ENCODE measurements around the gene NSL1. TPM values are rescaled to one million over a fixed set of nuclear protein-coding genes. Genes with fewer than 3 reads are reported as not detected.
A peak's percentile ranks its signal among the peaks of the same experiment; 100 is the strongest.

NSL1 gene
- total and polyA plus RNA-seq, 9 of the 15 experiments (the other 6 are each of a cell fraction or from before 2014, with no cell fraction given), result 53.5 to 108 (median 59.1) TPM

GRCh38 chr1:212699625-212700222 lies 91.9 kb downstream of the NSL1 start, which contains the start of gene BATF3 (continued):
- TF ChIP-seq NEUROD1 (IDR thresholded peaks at IDR 0.05; ENCODE audit: borderline replicate concordance, low read depth, low read length, partially characterized antibody) (no peak), RBM34 (IDR thresholded peaks at IDR 0.05; ENCODE audit: borderline replicate concordance, insufficient read depth, low read length) (no peak), CXXC5 (CRISPR knock-in tag; IDR thresholded peaks at IDR 0.05) (peak; percentile 25; the same call in 1 of the 2 replicates), TAF15 (IDR thresholded peaks at IDR 0.05; ENCODE audit: low read depth, low read length) (no peak), ZNF830 (CRISPR knock-in tag; IDR thresholded peaks at IDR 0.05) (no peak), HNRNPUL1 (IDR thresholded peaks at IDR 0.05; ENCODE audit: low read length) (no peak), ZNF511 (CRISPR knock-in tag; IDR thresholded peaks at IDR 0.05) (0 out of 2 replicates have a peak, but pooled peaks have one; percentile 54), MYBL2 (IDR thresholded peaks at IDR 0.05; ENCODE audit: low read depth) (no peak), MYBL2 (CRISPR knock-in tag; IDR thresholded peaks at IDR 0.05; ENCODE audit: borderline replicate concordance) (no peak), THRAP3 (IDR thresholded peaks at IDR 0.05; ENCODE audit: borderline replicate concordance) (no peak), HLTF (IDR thresholded peaks at IDR 0.05) (no peak), PTTG1 (tag; IDR thresholded peaks at IDR 0.05; ENCODE audit: low read depth) (no peak), ZNF197 (CRISPR knock-in tag; IDR thresholded peaks at IDR 0.05; ENCODE audit: low read depth) (no peak), CEBPB (tag; IDR thresholded peaks at IDR 0.05) (peak; percentile 27; the same call in 1 of the 2 replicates), USF2 (CRISPR knock-in tag; IDR thresholded peaks at IDR 0.05) (peak; percentile 68), PHF8 (IDR thresholded peaks at IDR 0.05; ENCODE audit: borderline replicate concordance, low read length) (no peak), CEBPG (CRISPR knock-in tag; IDR thresholded peaks at IDR 0.05) (no peak), CEBPG (tag; conservative IDR thresholded peaks at IDR 0.05 in 1 of 2, IDR thresholded peaks at IDR 0.05 in 1 of 2) (peak in 1 of 2 experiments; percentile 64; a peak in 2 of 4 replicates), ZNF232 (CRISPR knock-in tag; IDR thresholded peaks at IDR 0.05) (no peak), ATF7 (IDR thresholded peaks at IDR 0.05) (no peak), ZC3H11A (IDR thresholded peaks at IDR 0.05; ENCODE audit: low read depth, low read length) (no peak), HNRNPK (IDR thresholded peaks at IDR 0.05; ENCODE audit: low read depth, low read length, poor library complexity, severe bottlenecking) (no peak), ZNF766 (CRISPR knock-in tag; conservative IDR thresholded peaks at IDR 0.05) (0 out of 2 replicates have a peak, but pooled peaks have one; percentile 23), ZC3H8 (IDR thresholded peaks at IDR 0.05) (no peak)
- TF ChIP-seq, protein P1, sequence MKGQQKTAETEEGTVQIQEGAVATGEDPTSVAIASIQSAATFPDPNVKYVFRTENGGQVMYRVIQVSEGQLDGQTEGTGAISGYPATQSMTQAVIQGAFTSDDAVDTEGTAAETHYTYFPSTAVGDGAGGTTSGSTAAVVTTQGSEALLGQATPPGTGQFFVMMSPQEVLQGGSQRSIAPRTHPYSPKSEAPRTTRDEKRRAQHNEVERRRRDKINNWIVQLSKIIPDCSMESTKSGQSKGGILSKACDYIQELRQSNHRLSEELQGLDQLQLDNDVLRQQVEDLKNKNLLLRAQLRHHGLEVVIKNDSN (CRISPR knock-in tag; IDR thresholded peaks at IDR 0.05), result peak; percentile 69
- TF ChIP-seq, protein P2, sequence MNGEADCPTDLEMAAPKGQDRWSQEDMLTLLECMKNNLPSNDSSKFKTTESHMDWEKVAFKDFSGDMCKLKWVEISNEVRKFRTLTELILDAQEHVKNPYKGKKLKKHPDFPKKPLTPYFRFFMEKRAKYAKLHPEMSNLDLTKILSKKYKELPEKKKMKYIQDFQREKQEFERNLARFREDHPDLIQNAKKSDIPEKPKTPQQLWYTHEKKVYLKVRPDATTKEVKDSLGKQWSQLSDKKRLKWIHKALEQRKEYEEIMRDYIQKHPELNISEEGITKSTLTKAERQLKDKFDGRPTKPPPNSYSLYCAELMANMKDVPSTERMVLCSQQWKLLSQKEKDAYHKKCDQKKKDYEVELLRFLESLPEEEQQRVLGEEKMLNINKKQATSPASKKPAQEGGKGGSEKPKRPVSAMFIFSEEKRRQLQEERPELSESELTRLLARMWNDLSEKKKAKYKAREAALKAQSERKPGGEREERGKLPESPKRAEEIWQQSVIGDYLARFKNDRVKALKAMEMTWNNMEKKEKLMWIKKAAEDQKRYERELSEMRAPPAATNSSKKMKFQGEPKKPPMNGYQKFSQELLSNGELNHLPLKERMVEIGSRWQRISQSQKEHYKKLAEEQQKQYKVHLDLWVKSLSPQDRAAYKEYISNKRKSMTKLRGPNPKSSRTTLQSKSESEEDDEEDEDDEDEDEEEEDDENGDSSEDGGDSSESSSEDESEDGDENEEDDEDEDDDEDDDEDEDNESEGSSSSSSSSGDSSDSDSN (IDR thresholded peaks at IDR 0.05; ENCODE audit: borderline replicate concordance in 1 of 2, low read depth in 2 of 2, low read length in 2 of 2), result 0 out of 4 replicates have a peak, but pooled peaks of 1 of the 2 experiments have one; percentile 4

Data from K562 (cell line).